Measurements from ENCODE around the gene ADGRD2.

DNA sequence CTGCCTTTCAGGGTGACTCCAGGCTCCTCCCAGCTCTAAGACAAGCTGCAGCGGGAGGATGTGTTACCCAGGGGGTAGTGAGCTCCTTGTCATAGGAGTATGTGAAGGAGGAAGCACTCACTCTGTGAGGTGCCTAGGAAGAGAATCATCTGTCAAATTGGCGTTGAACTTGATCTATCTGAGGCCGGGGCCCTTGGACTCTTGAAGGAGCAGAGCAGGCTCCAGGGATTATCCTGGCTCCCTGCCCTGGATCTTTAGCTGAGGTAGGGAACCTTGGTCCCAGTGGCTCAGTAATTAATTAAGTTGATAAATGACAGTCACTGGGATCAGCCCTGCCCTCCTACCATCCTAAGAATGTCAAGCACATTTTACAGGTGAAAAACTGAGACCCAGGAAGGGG, 15.5 kb downstream of the ADGRD2 start:
- no peak for TF ChIP-seq HDAC2 (IDR thresholded peaks at IDR 0.05)
- no peak for TF ChIP-seq POLR2A (IDR thresholded peaks at IDR 0.05; ENCODE audit: low read length)
- TF ChIP-seq, protein P1, sequence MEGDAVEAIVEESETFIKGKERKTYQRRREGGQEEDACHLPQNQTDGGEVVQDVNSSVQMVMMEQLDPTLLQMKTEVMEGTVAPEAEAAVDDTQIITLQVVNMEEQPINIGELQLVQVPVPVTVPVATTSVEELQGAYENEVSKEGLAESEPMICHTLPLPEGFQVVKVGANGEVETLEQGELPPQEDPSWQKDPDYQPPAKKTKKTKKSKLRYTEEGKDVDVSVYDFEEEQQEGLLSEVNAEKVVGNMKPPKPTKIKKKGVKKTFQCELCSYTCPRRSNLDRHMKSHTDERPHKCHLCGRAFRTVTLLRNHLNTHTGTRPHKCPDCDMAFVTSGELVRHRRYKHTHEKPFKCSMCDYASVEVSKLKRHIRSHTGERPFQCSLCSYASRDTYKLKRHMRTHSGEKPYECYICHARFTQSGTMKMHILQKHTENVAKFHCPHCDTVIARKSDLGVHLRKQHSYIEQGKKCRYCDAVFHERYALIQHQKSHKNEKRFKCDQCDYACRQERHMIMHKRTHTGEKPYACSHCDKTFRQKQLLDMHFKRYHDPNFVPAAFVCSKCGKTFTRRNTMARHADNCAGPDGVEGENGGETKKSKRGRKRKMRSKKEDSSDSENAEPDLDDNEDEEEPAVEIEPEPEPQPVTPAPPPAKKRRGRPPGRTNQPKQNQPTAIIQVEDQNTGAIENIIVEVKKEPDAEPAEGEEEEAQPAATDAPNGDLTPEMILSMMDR (IDR thresholded peaks at IDR 0.05), result no peak
- no peak for TF ChIP-seq EP300 (IDR thresholded peaks at IDR 0.05)
- TF ChIP-seq MYC (IDR thresholded peaks at IDR 0.05; ENCODE audit: borderline replicate concordance, low read length), result no peak
- no peak for TF ChIP-seq POLR2AphosphoS2 (conservative IDR thresholded peaks at IDR 0.05; ENCODE audit: low read length)
